GM23248 (cell line): ENCODE measurements around the gene SREK1. TPM values are rescaled to one million over a fixed set of nuclear protein-coding genes. Genes with fewer than 3 reads are reported as not detected.

ENCODE experiments used
- DNase-seq: peaks from one replicate; pipeline ENCODE4 v3.0.0-alpha.2; 2015
- H2AFZ ChIP-seq: fragments of 200-600 bp; sonication (generic); 2 replicates; pipeline ENCODE4 v1.6.1; 2016; ENCODE audit warnings: antibody characterized with exemption
- H3F3A ChIP-seq: fragments of 200-600 bp; sonication (generic); 2 replicates; pipeline ENCODE4 v1.6.1; 2016; ENCODE audit warnings: mild to moderate bottlenecking, antibody characterized with exemption, mixed run types; ENCODE audit not compliant: insufficient read depth
- H3K27ac ChIP-seq: fragments of 200-600 bp; sonication (generic); 2 replicates; pipeline ENCODE4 v1.5.1; 2016; ENCODE audit warnings: mild to moderate bottlenecking
- H3K27me3 ChIP-seq: fragments of 200-600 bp; sonication (generic); replicated peaks from 2 replicates; pipeline ENCODE4 v1.6.1; 2016; ENCODE audit warnings: mild to moderate bottlenecking; ENCODE audit not compliant: insufficient read depth
- H3K36me3 ChIP-seq: fragments of 200-600 bp; sonication (generic); 2 replicates; pipeline ENCODE4 v1.6.1; 2016; ENCODE audit warnings: low read depth, mild to moderate bottlenecking
- H3K4me1 ChIP-seq: fragments of 200-600 bp; sonication (generic); 2 replicates; pipeline ENCODE4 v1.6.1; 2016; ENCODE audit warnings: mild to moderate bottlenecking; ENCODE audit not compliant: insufficient read depth
- H3K4me2 ChIP-seq: fragments of 200-600 bp; sonication (generic); one replicate; pipeline ENCODE4 v1.6.1; 2016; ENCODE audit warnings: mild to moderate bottlenecking; ENCODE audit not compliant: unreplicated experiment
- H3K4me3 ChIP-seq: fragments of 200-600 bp; sonication (generic); 2 replicates; pipeline ENCODE4 v1.5.1; 2016; ENCODE audit warnings: mild to moderate bottlenecking
- H3K79me2 ChIP-seq: fragments of 200-600 bp; sonication (generic); 2 replicates; pipeline ENCODE4 v1.6.1; 2016; ENCODE audit warnings: mild to moderate bottlenecking; ENCODE audit not compliant: insufficient read depth
- H3K9ac ChIP-seq: fragments of 200-600 bp; sonication (generic); 2 replicates; pipeline ENCODE4 v1.6.1; 2016; ENCODE audit warnings: mild to moderate bottlenecking
- H3K9me2 ChIP-seq: fragments of 200-600 bp; sonication (generic); 2 replicates; pipeline ENCODE4 v1.6.1; 2016; ENCODE audit warnings: mixed run types, mild to moderate bottlenecking, moderate library complexity; ENCODE audit not compliant: insufficient read depth
- H3K9me3 ChIP-seq: fragments of 200-600 bp; sonication (generic); one replicate; pipeline ENCODE4 v1.6.1; 2017; ENCODE audit warnings: low read depth
- H4K20me1 ChIP-seq: fragments of 200-600 bp; sonication (generic); 2 replicates; pipeline ENCODE4 v1.6.0; 2016; ENCODE audit not compliant: insufficient read depth
- EZH2 ChIP-seq: fragments of 200-600 bp; sonication (generic); IDR thresholded peaks from 2 replicates; pipeline ENCODE4 v1.6.1; 2018; ENCODE audit warnings: antibody characterized with exemption, mild to moderate bottlenecking; ENCODE audit not compliant: insufficient read depth, poor library complexity, severe bottlenecking
- EZH2phosphoT487 ChIP-seq: fragments of 200-600 bp; sonication (generic); IDR thresholded peaks from 2 replicates; pipeline ENCODE4 v1.6.1; 2018; ENCODE audit warnings: antibody characterized with exemption, moderate library complexity, mild to moderate bottlenecking, low read depth; ENCODE audit not compliant: insufficient read depth
- WGBS, 2 experiments: methylation state at CpG; one replicate each; pipeline ENCODE4 v1.1.6; 2015 to 2017; ENCODE audit warnings: low lambda C conversion rate in 2 of 2, low coverage in 1 of 2; ENCODE audit errors: missing lambda C conversion rate in 2 of 2; 5-methylcytosine and 5-hydroxymethylcytosine counted together
- in situ Hi-C: fragments of 300-500 bp; cut with MboI; formaldehyde crosslinking; loops from 2 replicates; pipeline ENCODE4 v1.15.0; 2020
- polyA plus RNA-seq: library from polyadenylated mRNA; unstranded; fragments of >200 nt; fragmentation: Nextera tagmentation; extraction: Ambion mirVana; gene quantifications from 2 replicates; pipeline ENCODE4 v1.2.1, GENCODE V29; 2016
- total RNA-seq: library from RNA; depleted of rRNA; stranded (reverse); fragments of >200 nt; shearing (Covaris generic); gene quantifications from 2 replicates; pipeline ENCODE4 v1.2.3, GENCODE V29; 2014; rRNA removed

Gene SREK1
- total RNA-seq (32.2 and 39.7 TPM in 2 replicates), polyA plus RNA-seq (37.0 and 45.5 TPM in 2 replicates)

DNA sequence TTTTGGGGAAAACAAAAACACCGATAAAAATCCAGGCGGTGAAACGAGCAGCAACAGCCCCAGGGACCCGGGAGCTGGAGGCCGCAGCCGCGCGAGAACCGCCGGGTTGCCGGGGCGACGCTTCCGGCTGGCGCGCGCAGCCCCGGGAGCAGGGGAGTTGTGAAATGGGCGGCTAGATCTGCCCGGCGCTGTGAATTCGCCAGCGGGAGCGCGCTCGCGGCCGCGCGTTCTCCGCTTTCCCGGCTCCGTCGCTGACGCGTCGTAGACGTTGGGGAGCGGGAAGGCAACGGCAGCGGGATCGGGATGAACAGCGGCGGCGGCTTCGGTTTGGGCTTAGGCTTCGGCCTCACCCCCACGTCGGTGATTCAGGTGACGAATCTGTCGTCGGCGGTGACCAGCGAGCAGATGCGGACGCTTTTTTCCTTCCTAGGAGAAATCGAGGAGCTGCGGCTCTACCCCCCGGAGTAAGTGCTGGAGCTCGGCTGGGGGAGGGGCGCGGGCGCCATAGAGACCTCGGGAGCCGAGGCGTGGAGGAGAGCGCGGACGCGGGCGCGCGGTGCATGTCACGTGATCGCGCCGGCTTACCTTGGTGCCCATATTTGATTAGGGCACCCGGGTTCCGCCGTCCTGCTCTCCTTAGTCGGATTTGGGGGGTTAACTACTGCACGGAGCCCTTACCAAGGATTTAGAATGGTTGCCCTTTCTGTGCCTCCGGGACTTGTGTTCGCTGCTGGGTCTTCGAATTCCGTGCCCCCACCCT, at the start of gene SREK1:
Gene SREK1, plus strand, starts transcription at position 227 of the 760 bp plus-strand sequence. Its CDS starts 77 bp downstream, at position 304.
- Histone ChIP-seq H3K27ac (peak within 1 kb of the TSS; percentile 95), H3K79me2 (peaks cover 46% of the 10 kb centered on the region), H3F3A (peaks cover 29% of the 10 kb centered on the region), H3K27me3 (no peaks in the 10 kb centered on the region), H3K4me2 (peak within 1 kb of the TSS; percentile 97), H3K4me3 (peak within 1 kb of the TSS; percentile 89), H3K4me1 (peaks cover 29% of the 10 kb centered on the region), H3K36me3 (no peaks in the 10 kb centered on the region), H3K9me3 (no peaks in the 10 kb centered on the region), H3K9ac (peak within 1 kb of the TSS; percentile 95), H3K9me2 (no peaks in the 10 kb centered on the region), H2AFZ (peak within 1 kb of the TSS; percentile 98), H4K20me1 (0 out of 2 replicates have a peak, but pooled peaks cover 6% of the 10 kb centered on the region)
- in situ Hi-C loops = no loop called here
- peak; percentile 98 for DNase-seq
- 1 to 2% methylated on average over 60 to 85 of the region's 86 CpGs for WGBS, 2 experiments
- TF ChIP-seq EZH2 (no peak), EZH2phosphoT487 (no peak)

- Histone ChIP-seq H3K36me3 (peaks cover 33% of the 10 kb centered on the region), H3K9me2 (no peaks in the 10 kb centered on the region), H3F3A (peaks cover 55% of the 10 kb centered on the region), H3K79me2 (no peaks in the 10 kb centered on the region), H3K27me3 (no peaks in the 10 kb centered on the region), H2AFZ (no peak overlapping the region), H3K27ac (no peak overlapping the region), H3K9me3 (peaks cover 10% of the 10 kb centered on the region), H3K9ac (no peak overlapping the region), H3K4me3 (no peak overlapping the region), H3K4me2 (no peak overlapping the region), H4K20me1 (no peaks in the 10 kb centered on the region), H3K4me1 (no peaks in the 10 kb centered on the region)
- 94 to 100% methylated on average over 2 of the region's 2 CpGs for WGBS, 2 experiments
- in situ Hi-C loops = no loop called here
- DNase-seq = no peak
- TF ChIP-seq EZH2 = no peak
- no peak for TF ChIP-seq EZH2phosphoT487
Observed at GRCh38 chr5:66100851-66101250, 43.2 kb upstream of the SREK1 start.

- 4% methylated on average over 2 of the region's 2 CpGs for WGBS, 2 experiments
- DNase-seq = peak; percentile 84
Observed at GRCh38 chr5:66113160-66113559, 30.9 kb upstream of the SREK1 start.

GRCh38 chr5:66118304-66118703, 25.8 kb upstream of the SREK1 start:
- WGBS, 2 experiments = 56 to 62% methylated on average over 4 of the region's 4 CpGs
- Histone ChIP-seq H3K36me3 (no peaks in the 10 kb centered on the region), H3K9ac (no peak overlapping the region), H3K79me2 (no peaks in the 10 kb centered on the region), H3F3A (peaks cover 9% of the 10 kb centered on the region; the same call in 1 of the 2 replicates), H3K9me2 (no peaks in the 10 kb centered on the region), H3K27ac (no peak overlapping the region), H3K27me3 (no peaks in the 10 kb centered on the region), H4K20me1 (no peaks in the 10 kb centered on the region), H2AFZ (no peak overlapping the region), H3K9me3 (no peaks in the 10 kb centered on the region), H3K4me1 (no peaks in the 10 kb centered on the region), H3K4me3 (no peak overlapping the region), H3K4me2 (no peak overlapping the region)
- TF ChIP-seq EZH2 (no peak), EZH2phosphoT487 (no peak)
- DNase-seq = no peak
- in situ Hi-C loops = no loop called here

More at GRCh38 chr5:66113160-66113559, 30.9 kb upstream of the SREK1 start:
- no peak overlapping the region for H3K4me2 ChIP-seq
- H3F3A ChIP-seq = peaks cover 44% of the 10 kb centered on the region
- H3K79me2 ChIP-seq = no peaks in the 10 kb centered on the region
- H3K27me3 ChIP-seq = no peaks in the 10 kb centered on the region
- TF ChIP-seq EZH2 (no peak), EZH2phosphoT487 (no peak)
- H3K27ac ChIP-seq = peak overlapping the region; percentile 62
- H3K9me3 ChIP-seq = peaks cover 6% of the 10 kb centered on the region
- in situ Hi-C loops = no loop called here
- no peak overlapping the region for H2AFZ ChIP-seq
- H3K9ac ChIP-seq = no peak overlapping the region
- no peaks in the 10 kb centered on the region for H3K9me2 ChIP-seq
- no peak overlapping the region for H3K4me3 ChIP-seq
- H3K36me3 ChIP-seq = no peaks in the 10 kb centered on the region
- H3K4me1 ChIP-seq = 0 out of 2 replicates have a peak, but pooled peaks cover 5% of the 10 kb centered on the region
- no peaks in the 10 kb centered on the region for H4K20me1 ChIP-seq
